Measurements from ENCODE around the gene TADA2A. TPM values are rescaled to one million over a fixed set of nuclear protein-coding genes. Genes with fewer than 3 reads are reported as not detected.
"Not testable (repeated sequence)": the region's sequence is repeated elsewhere in the genome, so short reads cannot be mapped to it uniquely, and the experiment has no call there.

Gene TADA2A
- total RNA-seq, 2 experiments from 2014 or later, result 41.6 to 41.8 TPM

DNA sequence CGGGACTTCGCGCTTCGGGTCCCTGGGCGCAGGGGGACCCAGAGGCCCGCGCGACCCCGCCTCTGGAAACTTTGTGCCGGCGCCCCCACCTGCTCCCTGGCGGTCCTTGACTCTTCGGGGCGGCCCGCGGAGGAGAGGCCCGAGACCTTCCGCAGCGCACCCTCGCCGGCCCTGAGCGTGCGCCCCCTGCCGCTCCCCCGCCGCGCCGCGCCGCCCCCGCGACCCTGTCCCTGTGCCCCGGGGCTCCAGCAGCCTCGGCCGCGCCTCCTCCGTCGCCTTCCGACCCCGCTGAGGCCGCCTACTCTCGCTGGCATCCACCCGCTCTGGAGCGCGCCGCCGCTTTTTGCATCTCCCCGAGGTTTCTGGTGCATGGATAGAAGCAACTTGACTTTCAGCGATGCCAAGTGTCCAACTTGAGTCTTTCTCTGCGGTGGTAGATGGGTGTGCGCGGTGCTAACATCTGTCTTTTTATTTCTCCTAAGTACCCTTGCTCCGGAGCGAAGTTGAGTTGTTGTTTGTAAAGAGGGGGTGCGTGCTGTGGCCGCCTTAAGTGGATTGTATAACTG, 83.4 kb downstream of the TADA2A start:
- H3K4me1 Mint-ChIP-seq, result peaks cover 43% of the 10 kb centered on the region
- DNase-seq, result peak; percentile 86
- H3K27ac Mint-ChIP-seq, result peak overlapping the region; percentile 79
- H3K27me3 Mint-ChIP-seq, result no peaks in the 10 kb centered on the region
- peak overlapping the region; percentile 86 for H3K4me3 Mint-ChIP-seq
- peaks cover 8% of the 10 kb centered on the region for H3K36me3 Mint-ChIP-seq
- no peaks in the 10 kb centered on the region for H3K9me3 Mint-ChIP-seq

DNA sequence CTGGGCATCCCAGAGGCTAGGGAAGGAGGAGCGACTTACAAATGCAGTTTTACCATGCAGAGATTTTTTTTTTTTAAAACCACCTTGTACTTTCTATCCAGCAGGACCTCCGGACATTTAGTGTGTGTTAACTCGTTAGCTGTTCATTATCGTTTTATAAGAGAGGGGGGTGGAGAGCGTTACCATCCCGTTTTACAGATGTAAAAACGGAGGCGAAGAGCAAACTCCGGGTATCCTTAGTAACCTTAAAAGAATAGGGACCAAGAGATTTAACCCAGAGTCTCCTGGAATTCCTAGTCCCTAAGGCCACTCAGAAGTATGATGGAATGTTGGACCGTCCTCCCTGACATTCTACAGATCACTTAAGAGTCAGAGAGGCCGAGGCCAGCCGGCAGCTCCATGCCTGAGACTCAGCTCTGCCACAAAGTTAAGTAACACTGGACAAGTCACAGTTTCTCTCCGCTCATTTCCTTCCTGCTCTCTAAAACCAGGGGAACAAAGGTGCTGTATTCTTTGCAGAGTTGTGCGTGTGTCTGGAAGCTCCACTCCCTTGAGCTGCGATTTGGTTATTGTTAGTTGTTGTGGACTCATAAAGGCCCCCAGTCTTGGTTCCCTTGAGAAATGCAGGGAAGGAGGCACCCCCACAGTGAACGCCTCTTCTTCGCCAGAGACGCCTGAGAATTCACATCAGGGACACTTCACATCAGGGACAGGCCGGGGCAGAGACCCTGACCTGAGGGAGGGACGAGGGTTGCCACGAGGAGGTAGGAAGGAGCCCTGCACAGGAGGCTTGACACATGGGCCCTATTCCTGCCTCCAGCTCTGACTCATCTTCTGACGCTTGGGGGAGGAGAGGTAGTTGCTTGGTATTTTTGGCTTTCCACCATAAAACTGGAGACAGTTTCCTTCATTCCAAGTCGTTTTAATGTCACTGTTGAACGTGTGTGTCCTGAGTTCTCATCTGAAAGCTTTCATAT, 84.2 kb downstream of the TADA2A start:
- Mint-ChIP-seq H3K4me1 (peaks cover 43% of the 10 kb centered on the region), H3K27ac (peak overlapping the region; percentile 79), H3K27me3 (no peaks in the 10 kb centered on the region), H3K36me3 (peaks cover 8% of the 10 kb centered on the region), H3K9me3 (no peaks in the 10 kb centered on the region), H3K4me3 (peak overlapping the region; percentile 86)
- peak; percentile 22 for DNase-seq

DNA sequence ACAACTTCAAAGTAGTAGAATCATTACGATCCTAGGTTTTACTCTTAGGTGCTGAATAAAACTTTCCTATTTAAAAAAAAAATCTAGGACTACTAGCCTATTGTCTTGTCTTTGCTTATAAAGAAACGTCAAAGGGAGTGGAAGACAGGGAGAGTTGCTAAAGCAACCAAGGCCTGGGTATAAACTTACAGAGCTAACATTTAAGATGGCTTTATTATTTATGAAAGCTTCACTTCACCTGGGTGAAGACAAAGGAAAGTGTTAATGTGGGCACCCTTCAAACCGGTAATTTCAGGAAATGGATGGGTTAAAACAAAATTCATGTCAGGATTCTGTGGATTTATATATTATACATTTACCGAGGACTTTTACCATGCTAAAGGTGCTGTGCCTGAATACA, 85.5 kb downstream of the TADA2A start:
- Mint-ChIP-seq H3K27me3 (no peaks in the 10 kb centered on the region), H3K9me3 (no peaks in the 10 kb centered on the region), H3K36me3 (peaks cover 8% of the 10 kb centered on the region), H3K4me3 (peak overlapping the region; percentile 7), H3K4me1 (peaks cover 43% of the 10 kb centered on the region), H3K27ac (no peak overlapping the region)
- no peak for DNase-seq

DNA sequence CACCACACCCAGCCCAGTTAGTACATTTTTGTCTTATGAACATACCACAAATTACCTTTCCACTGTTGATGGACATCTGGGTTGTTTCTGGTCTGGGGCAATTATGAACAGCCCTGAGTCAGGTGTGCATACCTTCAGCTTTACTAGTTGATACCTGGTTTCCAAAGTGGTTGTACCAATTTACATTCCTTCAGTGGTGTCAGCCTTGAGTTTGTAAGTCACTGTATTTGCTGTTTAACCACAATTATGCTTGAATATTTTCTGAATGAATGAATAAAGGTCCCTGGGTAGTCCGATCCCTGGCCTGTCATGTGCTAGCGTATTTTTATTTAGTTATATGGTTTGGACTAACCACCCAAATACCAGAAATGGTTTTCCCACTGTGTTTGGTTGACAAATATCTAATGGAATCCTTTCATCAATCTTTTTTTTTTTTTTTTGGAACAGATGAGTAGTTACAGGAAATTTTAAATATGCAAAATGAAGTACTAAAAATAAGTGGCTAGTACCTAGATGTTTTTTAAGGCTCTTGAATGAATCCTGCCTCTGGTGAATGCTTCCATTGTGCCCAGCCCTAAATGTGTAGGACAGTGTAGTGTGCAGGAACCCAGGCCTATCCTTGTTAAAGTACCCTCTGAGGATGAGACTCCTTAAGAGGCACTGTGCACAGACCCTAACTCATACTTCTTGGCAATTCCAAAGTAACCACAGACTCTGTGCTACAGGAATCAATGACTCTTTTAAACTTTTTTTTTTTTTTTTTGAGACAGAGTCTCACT, 86.8 kb downstream of the TADA2A start:
- Mint-ChIP-seq H3K36me3 (peaks cover 8% of the 10 kb centered on the region), H3K4me3 (no peak overlapping the region), H3K9me3 (no peaks in the 10 kb centered on the region), H3K4me1 (peaks cover 36% of the 10 kb centered on the region), H3K27ac (no peak overlapping the region), H3K27me3 (no peaks in the 10 kb centered on the region)
- no peak for DNase-seq

- Mint-ChIP-seq H3K27ac (no peak overlapping the region), H3K4me3 (no peak overlapping the region), H3K9me3 (no peaks in the 10 kb centered on the region), H3K4me1 (peaks cover 30% of the 10 kb centered on the region), H3K27me3 (no peaks in the 10 kb centered on the region), H3K36me3 (peaks cover 8% of the 10 kb centered on the region)
- no peak for DNase-seq
Observed at GRCh38 chr17:37494401-37494831, 87.7 kb downstream of the TADA2A start.

GRCh38 chr17:37494971-37495370, 88.3 kb downstream of the TADA2A start:
- no peaks in the 10 kb centered on the region for H3K9me3 Mint-ChIP-seq
- no peak overlapping the region for H3K27ac Mint-ChIP-seq
- no peaks in the 10 kb centered on the region for H3K27me3 Mint-ChIP-seq
- peaks cover 8% of the 10 kb centered on the region for H3K36me3 Mint-ChIP-seq
- H3K4me3 Mint-ChIP-seq, result no peak overlapping the region
- DNase-seq, result no peak
- H3K4me1 Mint-ChIP-seq, result peaks cover 30% of the 10 kb centered on the region

- no peaks in the 10 kb centered on the region for H3K9me3 Mint-ChIP-seq
- no peak overlapping the region for H3K27ac Mint-ChIP-seq
Observed at GRCh38 chr17:37500378-37500777, 93.7 kb downstream of the TADA2A start.

DNA sequence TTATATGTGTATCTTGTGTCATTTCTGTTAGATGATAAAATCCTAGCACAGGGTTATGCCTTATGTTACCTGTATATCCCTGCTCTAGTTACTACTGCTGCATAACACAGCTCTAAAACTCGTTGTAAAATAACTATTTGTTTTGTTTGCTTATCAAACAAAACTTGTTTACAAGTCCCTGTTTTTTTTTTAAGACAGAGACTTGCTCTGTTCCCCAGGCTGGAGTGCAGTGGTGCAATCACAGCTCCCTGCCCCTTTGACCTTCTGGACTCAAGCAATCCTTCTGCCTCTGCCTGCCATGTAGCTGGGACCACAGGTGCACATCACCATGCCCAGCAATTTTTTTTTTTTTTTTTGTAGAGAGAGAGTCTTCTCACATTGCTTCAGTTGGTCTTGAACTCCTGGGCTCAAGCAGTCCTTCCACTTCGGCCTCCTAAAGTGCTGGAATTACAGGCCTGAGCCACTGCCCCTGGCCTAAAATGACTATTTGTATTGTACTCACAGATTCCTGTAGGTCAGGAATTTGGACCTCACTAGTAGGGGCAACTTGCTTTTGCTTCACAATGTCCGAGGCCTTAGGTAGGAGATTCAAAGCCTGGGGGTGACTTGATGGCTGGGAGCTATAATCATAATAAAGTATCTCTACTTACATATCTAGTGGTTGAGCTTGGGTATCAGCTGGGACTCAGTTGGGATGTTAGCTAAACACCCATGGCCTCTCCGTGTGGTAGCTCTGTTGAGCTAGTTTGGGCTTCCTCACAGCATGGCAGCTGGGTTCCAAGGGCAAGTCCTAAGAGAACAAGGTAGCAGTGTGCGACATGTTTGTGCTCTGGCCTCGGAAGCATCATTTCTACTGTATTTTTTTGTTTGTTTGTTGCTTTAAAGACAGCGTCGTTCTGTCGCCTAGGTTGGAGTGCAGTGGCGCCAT, 95.6 kb downstream of the TADA2A start:
- no peak overlapping the region for H3K27ac Mint-ChIP-seq
- no peaks in the 10 kb centered on the region for H3K9me3 Mint-ChIP-seq
- no peaks in the 10 kb centered on the region for H3K27me3 Mint-ChIP-seq
- DNase-seq, result no peak
- H3K4me1 Mint-ChIP-seq, result peaks cover 11% of the 10 kb centered on the region
- H3K4me3 Mint-ChIP-seq, result no peak overlapping the region
- H3K36me3 Mint-ChIP-seq, result no peaks in the 10 kb centered on the region

More at GRCh38 chr17:37500378-37500777, 93.7 kb downstream of the TADA2A start:
- H3K4me3 Mint-ChIP-seq, result no peak overlapping the region
- no peaks in the 10 kb centered on the region for H3K36me3 Mint-ChIP-seq
- H3K4me1 Mint-ChIP-seq, result peaks cover 4% of the 10 kb centered on the region
- no peak for DNase-seq
- no peaks in the 10 kb centered on the region for H3K27me3 Mint-ChIP-seq

DNA sequence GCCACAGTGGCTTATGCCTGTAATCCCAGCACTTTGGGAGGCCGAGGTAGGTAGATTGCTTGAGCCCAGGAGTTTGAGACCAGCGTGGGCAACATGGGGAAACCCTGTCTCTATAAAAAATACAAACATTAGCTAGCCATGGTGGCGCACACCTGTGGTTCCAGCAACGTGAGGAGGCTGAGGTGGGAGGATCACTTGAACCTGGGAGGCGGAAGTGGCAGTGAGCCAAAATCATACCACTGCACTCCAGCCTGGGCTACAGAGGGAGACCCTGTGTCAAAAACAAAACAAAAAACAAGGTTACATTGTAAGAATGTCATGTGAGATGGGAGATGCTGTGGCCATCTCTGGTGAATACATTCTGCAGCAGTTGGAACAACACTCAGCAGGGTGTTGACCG, 96.5 kb downstream of the TADA2A start:
- no peaks in the 10 kb centered on the region for H3K27me3 Mint-ChIP-seq
- H3K36me3 Mint-ChIP-seq, result no peaks in the 10 kb centered on the region
- DNase-seq, result no peak
- H3K4me3 Mint-ChIP-seq, result no peak overlapping the region
- no peaks in the 10 kb centered on the region for H3K9me3 Mint-ChIP-seq
- peaks cover 11% of the 10 kb centered on the region for H3K4me1 Mint-ChIP-seq
- no peak overlapping the region for H3K27ac Mint-ChIP-seq

- Mint-ChIP-seq H3K4me1 (peaks cover 15% of the 10 kb centered on the region), H3K27ac (no peak overlapping the region), H3K9me3 (no peaks in the 10 kb centered on the region), H3K36me3 (no peaks in the 10 kb centered on the region), H3K27me3 (no peaks in the 10 kb centered on the region), H3K4me3 (no peak overlapping the region)
- no peak for DNase-seq
Observed at GRCh38 chr17:37505333-37505732, 98.6 kb downstream of the TADA2A start.

GRCh38 chr17:37506678-37507077, 100.0 kb downstream of the TADA2A start:
- H3K4me1 Mint-ChIP-seq, result peaks cover 20% of the 10 kb centered on the region
- no peaks in the 10 kb centered on the region for H3K9me3 Mint-ChIP-seq
- no peaks in the 10 kb centered on the region for H3K27me3 Mint-ChIP-seq
- no peak for DNase-seq
- no peak overlapping the region for H3K4me3 Mint-ChIP-seq
- H3K27ac Mint-ChIP-seq, result no peak overlapping the region
- H3K36me3 Mint-ChIP-seq, result peaks cover 3% of the 10 kb centered on the region

DNA sequence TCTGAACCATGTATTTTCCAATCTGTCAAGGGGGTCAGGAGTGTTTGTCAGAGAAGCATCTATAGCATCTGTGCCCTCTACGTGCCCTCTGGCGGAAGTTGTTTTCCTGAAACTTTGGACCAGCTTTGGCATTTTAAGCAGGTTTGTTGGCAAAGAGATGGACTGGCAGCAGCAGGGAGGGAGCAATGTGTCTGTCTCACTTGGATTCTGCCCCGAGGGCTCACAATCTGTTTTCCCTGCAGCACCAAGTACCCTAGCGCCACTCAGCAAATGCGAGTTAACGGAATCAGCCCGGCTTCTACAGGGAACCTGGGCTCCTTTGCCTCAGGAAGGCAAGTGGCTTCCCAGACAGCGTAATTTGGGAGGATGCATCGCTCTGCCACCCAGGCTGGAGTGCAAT, 100.4 kb downstream of the TADA2A start:
- Mint-ChIP-seq H3K27me3 (no peaks in the 10 kb centered on the region), H3K27ac (no peak overlapping the region), H3K36me3 (peaks cover 3% of the 10 kb centered on the region), H3K4me3 (no peak overlapping the region), H3K9me3 (no peaks in the 10 kb centered on the region), H3K4me1 (peaks cover 20% of the 10 kb centered on the region)
- DNase-seq, result no peak

DNA sequence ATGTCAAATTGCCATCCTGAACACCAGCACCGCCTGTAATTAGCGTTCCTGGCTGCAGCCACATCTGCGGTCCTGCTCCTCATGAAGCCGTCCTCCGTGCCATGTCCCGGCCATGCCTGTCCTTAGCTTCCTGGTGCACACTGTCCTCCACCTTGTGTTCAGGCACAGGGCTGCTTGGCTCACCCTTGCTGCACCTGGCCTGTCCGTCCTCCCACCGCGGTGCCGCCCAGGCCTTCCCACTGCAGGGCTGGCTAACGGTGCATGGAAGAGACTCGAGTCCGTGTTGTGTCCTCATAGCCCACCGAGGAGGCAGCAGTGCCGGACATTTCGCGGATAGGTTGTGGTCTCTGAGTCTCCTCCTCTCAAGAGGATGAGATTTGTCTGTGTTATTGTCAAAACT, 103.4 kb downstream of the TADA2A start:
- peaks cover 4% of the 10 kb centered on the region for H3K36me3 Mint-ChIP-seq
- no peak for DNase-seq
- no peak overlapping the region for H3K4me3 Mint-ChIP-seq
- H3K4me1 Mint-ChIP-seq, result peaks cover 17% of the 10 kb centered on the region
- no peak overlapping the region for H3K27ac Mint-ChIP-seq
- H3K27me3 Mint-ChIP-seq, result no peaks in the 10 kb centered on the region
- H3K9me3 Mint-ChIP-seq, result no peaks in the 10 kb centered on the region

DNA sequence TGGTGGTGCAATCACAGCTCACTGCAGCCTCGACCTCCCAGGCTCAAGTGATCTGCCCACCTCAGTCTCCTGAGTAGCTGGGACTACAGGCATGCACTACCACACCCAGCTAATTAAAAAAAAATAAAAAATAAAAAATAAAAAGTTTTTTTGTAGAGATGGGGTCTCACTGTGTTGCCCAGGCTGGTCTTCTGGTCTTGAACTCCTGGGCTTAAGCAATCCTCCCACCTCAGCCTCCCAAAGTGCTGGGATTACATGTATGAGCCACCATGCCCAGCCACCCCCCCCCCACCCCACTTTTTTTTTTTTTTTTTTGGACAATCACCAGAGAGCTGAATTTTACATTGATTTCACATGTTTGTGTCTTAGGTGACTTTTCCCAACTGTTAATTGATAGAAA, 105.0 kb downstream of the TADA2A start:
- H3K27me3 Mint-ChIP-seq, H3K4me3 Mint-ChIP-seq, H3K27ac Mint-ChIP-seq, DNase-seq, H3K36me3 Mint-ChIP-seq, H3K9me3 Mint-ChIP-seq: not testable (repeated sequence)
- H3K4me1 Mint-ChIP-seq, result peaks cover 11% of the 10 kb centered on the region

Data from activated naive CD8-positive, alpha-beta T cell treated with anti-CD3 and anti-CD28 coated beads for 36 hours (primary cell).